Adrenal gland (tissue), 12 donors: ENCODE results near the gene PYGB. TPM values are rescaled to one million over a fixed set of nuclear protein-coding genes. Genes with fewer than 3 reads are reported as not detected.
"Not testable (repeated sequence)": the region's sequence is repeated elsewhere in the genome, so short reads cannot be mapped to it uniquely, and the experiment has no call there.

ENCODE experiments used
- DNase-seq, 7 donors: peaks; one replicate each; pipeline ENCODE4 v3.0.0-alpha.2; 2019 to 2020
- H3K27ac ChIP-seq, 5 donors: fragments of 200-600 bp; sonication (generic) in 4 of 5; 1 replicate in 3 of 5; 2 replicates in 2 of 5; pipeline versions ENCODE4 v1.5.1 to v1.8.0; 2016 to 2020; ENCODE audit warnings: mild to moderate bottlenecking in 1 of 5
- H3K27me3 ChIP-seq: fragments of 200-600 bp; 2 replicates; pipeline ENCODE4 v1.8.0; 2021
- H3K36me3 ChIP-seq, 2 donors: fragments of 200-600 bp; replicated peaks in 1 of 2; 1 replicate in 1 of 2; 2 replicates in 1 of 2; pipeline versions ENCODE4 v1.5.1 to v1.8.0; 2018 to 2022
- H3K4me1 ChIP-seq, 2 donors: fragments of 200-600 bp; replicated peaks in 1 of 2; 1 replicate in 1 of 2; 2 replicates in 1 of 2; pipeline versions ENCODE4 v1.5.1 to v1.8.0; 2018 to 2021
- H3K4me3 ChIP-seq, 4 donors: fragments of 200-600 bp; sonication (generic) in 3 of 4; one replicate each; pipeline ENCODE4 v1.5.1; 2016 to 2018
- H3K9me3 ChIP-seq, 3 donors: fragments of 200-600 bp; sonication (generic) in 1 of 3; replicated peaks in 1 of 3; 1 replicate in 2 of 3; 2 replicates in 1 of 3; pipeline versions ENCODE4 v1.5.1 to v1.8.0; 2016 to 2021
- POLR2A ChIP-seq, 2 donors: fragments of 450-650 bp; IDR thresholded peaks; one replicate each; pipeline ENCODE4 v1.6.1; 2017; ENCODE audit warnings: antibody characterized with exemption in 2 of 2, mild to moderate bottlenecking in 2 of 2, moderate library complexity in 1 of 2
- WGBS, 4 donors: extraction: QIAGEN DNeasy Blood & Tissue Kit in 2 of 4; methylation state at CpG; one replicate each; pipeline versions ENCODE4 v1.1.5 to v1.1.7; 2013 to 2017; 5-methylcytosine and 5-hydroxymethylcytosine counted together
- intact Hi-C, 2 donors: fragments of 100-400 bp; cut with DNase I; formaldehyde crosslinking; loops; one replicate each; pipeline versions ENCODE4 v1.14.1 to v1.15.0; 2022 to 2023
- polyA plus RNA-seq, 3 donors: library from polyadenylated mRNA; stranded (reverse); fragments of 200-250 nt in 2 of 3; fragments of 350-450 nt in 1 of 3; fragmentation: Illumina TruSeq in 1 of 3; extraction: RNeasy Lipid Tissue Mini Kit (QIAGEN cat#74804) in 1 of 3; gene quantifications; one replicate each; pipeline ENCODE4 v1.2.3, GENCODE V29; 2013 to 2014
- total RNA-seq, 9 donors: library from RNA; depleted of rRNA in 4 of 9; stranded (reverse); fragments of >200 nt in 4 of 9; fragments of 120-200 nt in 1 of 9; fragmentation: NEBNext Ultra II Directional in 1 of 9; extraction: Animal tissue kit (Norgen Biotek cat#: 25700) in 1 of 9; gene quantifications; one replicate each; pipeline versions ENCODE4 v1.1.0 to v1.2.4, GENCODE V29; 2013 to 2023
- TF ChIP-seq, protein P1 (sequence below), 6 experiments: fragments of 450-650 bp in 4 of 6; fragments of 200-600 bp in 2 of 6; sonication (generic) in 1 of 6; IDR thresholded peaks; 1 replicate in 5 of 6; 2 replicates in 1 of 6; pipeline versions ENCODE4 v1.5.1 to v1.8.0; 2016 to 2021; ENCODE audit warnings: antibody characterized with exemption in 6 of 6, mild to moderate bottlenecking in 2 of 6, moderate library complexity in 1 of 6
- donor health status: healthy with polysubstance abuse.
- donor health status: Bipolar disorder and iron deficiency.
- donor health status: DM: yes; HTN: yes; CAD: no.
- donor health status: DM: no; HTN: no; CAD: no.
- donor health status: DM: no; HTN: no; CAD: no.
- donor health status: DM: yes; HTN: yes; CAD: no.

PYGB gene
- total and polyA plus RNA-seq, 12 donors, result 15.7 to 118 (median 71.4) TPM

DNA sequence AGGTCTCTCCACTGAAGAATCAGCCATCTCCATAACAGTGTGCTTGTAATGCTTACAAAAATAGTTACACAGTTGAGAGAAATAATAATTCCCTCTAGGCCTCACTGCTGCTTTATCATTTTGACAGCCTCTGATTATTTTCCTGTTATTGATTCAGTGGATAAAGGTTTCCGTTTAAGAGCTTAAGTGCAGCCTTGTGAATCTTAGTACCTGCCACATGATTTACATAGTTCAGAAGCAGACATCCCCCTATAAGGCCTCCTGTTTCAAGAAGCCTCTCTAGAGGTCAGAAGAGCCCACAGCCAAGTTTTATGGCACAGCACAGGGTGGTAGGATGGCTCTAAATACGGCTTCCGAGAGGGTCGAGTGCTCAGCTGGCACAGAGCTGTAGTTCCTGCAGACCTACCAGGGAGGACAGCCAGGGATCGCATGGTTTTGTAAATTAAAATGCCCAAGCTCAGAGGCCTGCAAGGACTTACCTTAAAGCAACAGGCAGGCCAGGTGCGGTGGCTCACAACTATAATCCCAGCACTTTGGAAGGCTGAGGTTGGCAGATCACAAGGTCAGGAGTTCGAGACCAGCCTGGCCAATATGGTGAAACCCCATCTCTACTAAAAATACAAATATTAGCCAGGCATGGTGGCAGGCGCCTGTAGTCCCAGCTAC, 17.6 kb upstream of the PYGB start:
- Histone ChIP-seq H3K4me3 (no peak overlapping the region), H3K4me1 (peaks cover 12 to 17% of the 10 kb centered on the region in 2 donors), H3K36me3 (peaks cover 0 to 7% of the 10 kb centered on the region in 2 donors), H3K27me3 (no peaks in the 10 kb centered on the region), H3K27ac (no peak overlapping the region), H3K9me3 (no peaks in the 10 kb centered on the region)
- intact Hi-C loops, result no loop called here
- DNase-seq, result no peak
- WGBS, 4 donors, result 87 to 91% (median 90%) methylated on average over 4 to 8 of the region's 8 CpGs
- TF ChIP-seq POLR2A (IDR thresholded peaks at IDR 0.05), result no peak
- TF ChIP-seq, protein P1, sequence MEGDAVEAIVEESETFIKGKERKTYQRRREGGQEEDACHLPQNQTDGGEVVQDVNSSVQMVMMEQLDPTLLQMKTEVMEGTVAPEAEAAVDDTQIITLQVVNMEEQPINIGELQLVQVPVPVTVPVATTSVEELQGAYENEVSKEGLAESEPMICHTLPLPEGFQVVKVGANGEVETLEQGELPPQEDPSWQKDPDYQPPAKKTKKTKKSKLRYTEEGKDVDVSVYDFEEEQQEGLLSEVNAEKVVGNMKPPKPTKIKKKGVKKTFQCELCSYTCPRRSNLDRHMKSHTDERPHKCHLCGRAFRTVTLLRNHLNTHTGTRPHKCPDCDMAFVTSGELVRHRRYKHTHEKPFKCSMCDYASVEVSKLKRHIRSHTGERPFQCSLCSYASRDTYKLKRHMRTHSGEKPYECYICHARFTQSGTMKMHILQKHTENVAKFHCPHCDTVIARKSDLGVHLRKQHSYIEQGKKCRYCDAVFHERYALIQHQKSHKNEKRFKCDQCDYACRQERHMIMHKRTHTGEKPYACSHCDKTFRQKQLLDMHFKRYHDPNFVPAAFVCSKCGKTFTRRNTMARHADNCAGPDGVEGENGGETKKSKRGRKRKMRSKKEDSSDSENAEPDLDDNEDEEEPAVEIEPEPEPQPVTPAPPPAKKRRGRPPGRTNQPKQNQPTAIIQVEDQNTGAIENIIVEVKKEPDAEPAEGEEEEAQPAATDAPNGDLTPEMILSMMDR (IDR thresholded peaks at IDR 0.05), result no peak

DNA sequence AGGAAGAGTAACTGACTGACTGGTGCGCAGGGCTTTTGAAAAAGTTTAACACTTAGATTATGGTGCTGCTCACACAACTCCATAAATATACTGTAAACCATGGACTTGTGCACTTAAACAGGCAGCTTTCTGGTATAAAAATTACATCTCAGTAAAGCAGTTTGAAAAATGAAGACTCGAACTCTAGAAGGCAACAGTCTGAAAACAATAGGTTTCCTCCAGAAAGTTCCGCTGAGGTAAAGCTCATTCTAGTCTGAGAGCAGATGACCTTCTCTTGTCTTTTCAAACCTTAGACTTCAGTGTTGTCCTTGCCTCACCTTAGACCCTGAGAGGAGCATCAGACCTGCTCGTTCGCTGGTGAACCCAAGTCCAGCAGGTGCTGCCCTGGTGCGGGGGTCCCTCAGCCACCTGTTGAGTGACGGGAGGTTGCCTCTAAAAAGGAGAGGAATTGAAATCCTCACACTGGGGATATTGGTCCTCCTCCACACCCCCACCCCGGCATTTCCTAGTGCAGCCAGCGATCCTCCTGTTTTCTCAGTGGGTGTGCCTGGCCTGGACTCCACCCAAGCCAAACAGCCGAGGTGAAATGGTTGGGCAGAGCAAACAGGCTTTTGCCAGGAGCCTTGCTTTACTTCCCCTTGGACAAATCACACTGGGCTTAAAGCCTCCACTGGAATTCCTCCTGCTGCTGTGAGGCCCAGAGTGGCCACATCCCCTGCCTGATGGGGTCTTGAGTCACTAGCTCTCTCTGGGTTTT, 14.7 kb upstream of the PYGB start:
- H3K36me3 ChIP-seq, result no peaks in the 10 kb centered on the region

DNA sequence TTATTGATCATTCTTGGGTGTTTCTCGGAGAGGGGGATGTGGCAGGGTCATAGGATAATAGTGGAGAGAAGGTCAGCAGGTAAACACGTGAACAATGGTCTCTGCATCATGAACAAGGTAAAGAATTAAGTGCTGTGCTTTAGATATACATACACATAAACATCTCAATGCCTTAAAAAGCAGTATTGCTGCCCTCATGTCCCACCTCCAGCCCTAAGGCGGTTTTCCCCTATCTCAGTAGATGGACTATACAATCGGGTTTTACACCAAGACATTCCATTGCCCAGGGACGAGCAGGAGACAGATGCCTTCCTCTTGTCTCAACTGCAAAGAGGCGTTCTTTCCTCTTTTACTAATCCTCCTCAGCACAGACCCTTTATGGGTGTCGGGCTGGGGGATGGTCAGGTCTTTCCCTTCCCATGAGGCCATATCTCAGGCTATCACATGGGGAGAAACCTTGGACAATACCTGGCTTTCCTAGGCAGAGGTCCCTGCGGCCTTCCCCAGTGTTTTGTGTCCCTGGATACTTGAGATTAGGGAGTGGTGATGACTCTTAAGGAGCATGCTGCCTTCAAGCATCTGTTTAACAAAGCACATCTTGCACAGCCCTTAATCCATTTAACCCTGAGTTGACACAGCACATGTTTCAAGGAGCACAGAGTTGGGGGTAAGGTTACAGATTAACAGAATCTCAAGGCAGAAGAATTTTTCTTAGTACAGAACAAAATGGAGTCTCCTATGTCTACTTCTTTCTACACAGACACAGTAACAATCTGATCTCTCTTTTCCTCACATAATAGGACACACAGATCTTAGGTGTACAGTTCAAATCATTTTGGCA, 13.7 kb upstream of the PYGB start:
- H3K4me1 ChIP-seq, result not testable (repeated sequence)

More for the DNA sequence above, 14.7 kb upstream of the PYGB start:
- WGBS, 4 donors, result 62 to 69% (median 66%) methylated on average over 8 to 10 of the region's 10 CpGs
- peak in 1 of 7 donors; percentile 46 for DNase-seq
- H3K27me3 ChIP-seq, result no peaks in the 10 kb centered on the region
- no peak overlapping the region for H3K4me3 ChIP-seq
- intact Hi-C loops, result no loop called here
- peaks cover 0 to 8% of the 10 kb centered on the region in 2 donors for H3K4me1 ChIP-seq
- TF ChIP-seq POLR2A (IDR thresholded peaks at IDR 0.05), result no peak
- TF ChIP-seq, protein P1 (IDR thresholded peaks at IDR 0.05), result no peak
- no peaks in the 10 kb centered on the region for H3K9me3 ChIP-seq
- H3K27ac ChIP-seq, result no peak overlapping the region

DNA sequence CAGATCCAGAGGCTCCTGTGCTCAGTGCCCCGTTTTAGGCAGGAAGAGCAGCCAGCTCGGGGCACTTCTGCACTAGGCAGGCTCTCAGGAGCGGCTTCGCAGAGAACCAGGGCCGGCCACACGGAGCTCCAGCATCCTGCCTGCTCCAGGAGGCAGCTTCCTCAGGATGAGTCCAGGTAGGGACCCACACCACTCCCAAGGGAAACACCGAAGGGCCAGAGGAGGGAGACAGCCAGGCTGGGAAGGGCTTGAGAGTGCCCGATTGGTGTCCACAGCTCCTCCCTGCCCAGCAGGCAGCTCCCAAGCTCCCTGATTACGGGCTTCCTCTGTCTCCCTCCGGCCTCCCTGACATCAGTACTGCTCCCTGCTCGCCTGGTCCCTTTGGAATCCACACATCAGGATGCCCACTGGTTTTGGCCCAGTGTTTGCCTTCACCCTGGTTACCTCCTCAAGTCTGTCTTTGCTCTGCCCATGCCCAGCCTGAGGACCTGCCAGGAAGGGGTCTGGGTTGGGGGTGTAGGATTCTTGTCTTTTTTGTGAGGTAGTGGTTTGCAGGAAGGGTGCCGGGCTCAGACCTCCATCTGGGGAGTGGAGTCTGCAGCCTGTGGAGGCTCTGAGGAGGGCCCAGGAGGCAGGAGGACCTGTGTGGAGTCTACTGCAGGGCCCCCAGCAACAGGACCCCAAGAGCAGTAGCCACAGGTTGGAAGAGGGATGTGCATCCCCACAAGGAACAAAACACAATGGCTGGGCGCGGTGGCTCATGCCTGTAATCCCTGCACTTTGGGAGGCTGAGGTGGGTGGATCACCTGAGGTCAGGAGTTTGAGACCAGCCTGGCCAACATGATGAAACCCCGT, 11.2 kb upstream of the PYGB start:
- no peak overlapping the region for H3K4me3 ChIP-seq
- H3K36me3 ChIP-seq, result no peaks in the 10 kb centered on the region
- H3K4me1 ChIP-seq, result peaks cover 0 to 8% of the 10 kb centered on the region in 2 donors
- H3K9me3 ChIP-seq, result no peaks in the 10 kb centered on the region
- DNase-seq, result no peak
- no peak overlapping the region for H3K27ac ChIP-seq
- intact Hi-C loops, result no loop called here
- TF ChIP-seq, protein P1 (IDR thresholded peaks at IDR 0.05), result no peak
- no peak for TF ChIP-seq POLR2A (IDR thresholded peaks at IDR 0.05)
- WGBS, 4 donors, result 78 to 88% (median 81%) methylated on average over 12 to 15 of the region's 15 CpGs
- H3K27me3 ChIP-seq, result no peaks in the 10 kb centered on the region

More for the DNA sequence above, 13.7 kb upstream of the PYGB start:
- H3K4me3 ChIP-seq, DNase-seq, intact Hi-C loops, H3K27ac ChIP-seq, H3K9me3 ChIP-seq, H3K36me3 ChIP-seq, H3K27me3 ChIP-seq: not testable (repeated sequence)
- 68 to 72% (median 70%) methylated on average over 8 of the region's 8 CpGs for WGBS, 4 donors
